ENCODE measurements around the gene AQP7. TPM values are rescaled to one million over a fixed set of nuclear protein-coding genes. Genes with fewer than 3 reads are reported as not detected.

Gene AQP7
- total and polyA plus RNA-seq, 4 donors: 4.8 to 22.3 (median 14.5) TPM

DNA sequence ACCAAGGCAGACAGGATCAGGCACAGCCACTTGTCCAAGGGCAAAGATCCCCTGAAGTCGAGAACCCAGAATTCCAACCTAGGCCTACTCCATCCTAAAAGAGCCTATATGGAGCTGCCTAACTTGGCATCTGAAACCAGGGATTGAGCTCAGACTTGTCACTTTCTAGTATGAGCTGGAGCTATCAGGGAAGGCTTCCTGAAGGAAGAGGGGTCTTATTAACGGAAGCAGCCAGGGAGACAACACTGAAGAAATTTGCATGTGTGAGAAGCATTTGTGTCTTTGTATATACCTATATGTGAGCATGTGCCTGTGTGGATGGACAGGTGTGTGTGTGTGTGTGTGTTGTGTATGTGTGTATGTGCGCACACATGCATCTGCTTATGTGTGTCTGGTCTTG, 4.7 kb upstream of the AQP7 start:
- Histone ChIP-seq H3K27ac (ENCODE audit: low read depth in 1 of 2, low read length in 2 of 2) (no peak overlapping the region), H3K9me3 (ENCODE audit: control insufficient read depth in 4 of 4, low read length in 3 of 4) (no peaks in the 10 kb centered on the region), H3K4me1 (ENCODE audit: control insufficient read depth in 4 of 4, insufficient read depth in 4 of 4, low read length in 3 of 4) (peaks cover 0 to 11% (median 6%) of the 10 kb centered on the region in 4 donors), H3K36me3 (ENCODE audit: control insufficient read depth in 4 of 4, insufficient read depth in 3 of 4, low read depth in 1 of 4, low read length in 3 of 4) (no peaks in the 10 kb centered on the region), H3K27me3 (ENCODE audit: control insufficient read depth in 4 of 4, insufficient read depth in 4 of 4, low read length in 3 of 4) (no peaks in the 10 kb centered on the region), H3K9ac (ENCODE audit: low read depth in 1 of 2, low read length in 2 of 2) (no peak overlapping the region), H3K4me3 (ENCODE audit: low read depth in 1 of 3, low read length in 3 of 3) (no peak overlapping the region)
- no peak for TF ChIP-seq FOXA2 (IDR thresholded peaks at IDR 0.05)
- no peak for TF ChIP-seq HNF4A (conservative IDR thresholded peaks at IDR 0.05)
- TF ChIP-seq HNF4G (IDR thresholded peaks at IDR 0.05): no peak
- no peak for TF ChIP-seq NR2F2 (IDR thresholded peaks at IDR 0.05)
- no peak for TF ChIP-seq EGR1 (IDR thresholded peaks at IDR 0.05; ENCODE audit: low read depth in 2 of 2)
- no peak for DNase-seq (ENCODE audit: low spot score)
- WGBS: 94% methylated on average over 3 of the region's 3 CpGs

DNA sequence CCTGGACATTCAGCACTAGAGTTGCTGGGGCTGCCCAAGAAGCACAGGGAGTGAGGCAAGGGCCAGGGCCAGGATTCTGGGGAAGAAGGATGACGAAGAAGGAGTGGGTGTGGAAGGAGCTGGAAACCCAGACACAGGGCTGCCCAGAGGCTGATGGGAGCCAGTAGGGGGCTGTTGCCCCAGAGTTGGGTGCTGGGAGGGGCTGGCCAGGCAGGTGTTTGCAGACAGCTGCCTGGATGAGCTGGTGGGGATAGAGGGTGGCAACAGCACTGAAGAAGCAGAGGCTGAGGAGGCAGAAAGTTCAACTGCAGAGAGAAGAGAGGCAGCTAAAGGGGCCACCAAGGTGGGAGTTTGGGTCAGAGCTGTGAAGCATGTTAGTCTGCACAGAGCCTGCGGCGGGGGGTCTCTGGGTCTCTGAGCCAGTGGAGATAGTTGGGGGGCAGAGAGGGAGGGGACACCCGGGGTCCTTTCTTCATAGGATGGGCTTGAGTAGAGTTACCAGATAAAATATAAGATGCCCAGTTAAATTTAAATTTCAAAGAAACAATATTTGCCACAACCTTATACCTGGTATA, 2.5 kb upstream of the AQP7 start:
- no peak for DNase-seq (ENCODE audit: low spot score)
- H3K4me1 ChIP-seq (ENCODE audit: control insufficient read depth in 4 of 4, insufficient read depth in 4 of 4, low read length in 3 of 4): peaks cover 0 to 13% (median 6%) of the 10 kb centered on the region in 4 donors
- WGBS: 91% methylated on average over 4 of the region's 4 CpGs
- H3K36me3 ChIP-seq (ENCODE audit: control insufficient read depth in 4 of 4, insufficient read depth in 3 of 4, low read depth in 1 of 4, low read length in 3 of 4): no peaks in the 10 kb centered on the region
- no peak overlapping the region for H3K4me3 ChIP-seq (ENCODE audit: low read depth in 1 of 3, low read length in 3 of 3)
- TF ChIP-seq, protein P1, sequence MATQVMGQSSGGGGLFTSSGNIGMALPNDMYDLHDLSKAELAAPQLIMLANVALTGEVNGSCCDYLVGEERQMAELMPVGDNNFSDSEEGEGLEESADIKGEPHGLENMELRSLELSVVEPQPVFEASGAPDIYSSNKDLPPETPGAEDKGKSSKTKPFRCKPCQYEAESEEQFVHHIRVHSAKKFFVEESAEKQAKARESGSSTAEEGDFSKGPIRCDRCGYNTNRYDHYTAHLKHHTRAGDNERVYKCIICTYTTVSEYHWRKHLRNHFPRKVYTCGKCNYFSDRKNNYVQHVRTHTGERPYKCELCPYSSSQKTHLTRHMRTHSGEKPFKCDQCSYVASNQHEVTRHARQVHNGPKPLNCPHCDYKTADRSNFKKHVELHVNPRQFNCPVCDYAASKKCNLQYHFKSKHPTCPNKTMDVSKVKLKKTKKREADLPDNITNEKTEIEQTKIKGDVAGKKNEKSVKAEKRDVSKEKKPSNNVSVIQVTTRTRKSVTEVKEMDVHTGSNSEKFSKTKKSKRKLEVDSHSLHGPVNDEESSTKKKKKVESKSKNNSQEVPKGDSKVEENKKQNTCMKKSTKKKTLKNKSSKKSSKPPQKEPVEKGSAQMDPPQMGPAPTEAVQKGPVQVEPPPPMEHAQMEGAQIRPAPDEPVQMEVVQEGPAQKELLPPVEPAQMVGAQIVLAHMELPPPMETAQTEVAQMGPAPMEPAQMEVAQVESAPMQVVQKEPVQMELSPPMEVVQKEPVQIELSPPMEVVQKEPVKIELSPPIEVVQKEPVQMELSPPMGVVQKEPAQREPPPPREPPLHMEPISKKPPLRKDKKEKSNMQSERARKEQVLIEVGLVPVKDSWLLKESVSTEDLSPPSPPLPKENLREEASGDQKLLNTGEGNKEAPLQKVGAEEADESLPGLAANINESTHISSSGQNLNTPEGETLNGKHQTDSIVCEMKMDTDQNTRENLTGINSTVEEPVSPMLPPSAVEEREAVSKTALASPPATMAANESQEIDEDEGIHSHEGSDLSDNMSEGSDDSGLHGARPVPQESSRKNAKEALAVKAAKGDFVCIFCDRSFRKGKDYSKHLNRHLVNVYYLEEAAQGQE (IDR thresholded peaks at IDR 0.05): no peak
- TF ChIP-seq NR2F2 (IDR thresholded peaks at IDR 0.05) (no peak), TAF1 (conservative IDR thresholded peaks at IDR 0.05) (no peak), HNF4A (conservative IDR thresholded peaks at IDR 0.05) (no peak), RXRA (IDR thresholded peaks at IDR 0.05) (no peak), FOXA1 (IDR thresholded peaks at IDR 0.05) (no peak), JUND (IDR thresholded peaks at IDR 0.05) (no peak)
- TF ChIP-seq, protein P2, sequence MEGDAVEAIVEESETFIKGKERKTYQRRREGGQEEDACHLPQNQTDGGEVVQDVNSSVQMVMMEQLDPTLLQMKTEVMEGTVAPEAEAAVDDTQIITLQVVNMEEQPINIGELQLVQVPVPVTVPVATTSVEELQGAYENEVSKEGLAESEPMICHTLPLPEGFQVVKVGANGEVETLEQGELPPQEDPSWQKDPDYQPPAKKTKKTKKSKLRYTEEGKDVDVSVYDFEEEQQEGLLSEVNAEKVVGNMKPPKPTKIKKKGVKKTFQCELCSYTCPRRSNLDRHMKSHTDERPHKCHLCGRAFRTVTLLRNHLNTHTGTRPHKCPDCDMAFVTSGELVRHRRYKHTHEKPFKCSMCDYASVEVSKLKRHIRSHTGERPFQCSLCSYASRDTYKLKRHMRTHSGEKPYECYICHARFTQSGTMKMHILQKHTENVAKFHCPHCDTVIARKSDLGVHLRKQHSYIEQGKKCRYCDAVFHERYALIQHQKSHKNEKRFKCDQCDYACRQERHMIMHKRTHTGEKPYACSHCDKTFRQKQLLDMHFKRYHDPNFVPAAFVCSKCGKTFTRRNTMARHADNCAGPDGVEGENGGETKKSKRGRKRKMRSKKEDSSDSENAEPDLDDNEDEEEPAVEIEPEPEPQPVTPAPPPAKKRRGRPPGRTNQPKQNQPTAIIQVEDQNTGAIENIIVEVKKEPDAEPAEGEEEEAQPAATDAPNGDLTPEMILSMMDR (IDR thresholded peaks at IDR 0.05; ENCODE audit: low read depth, low read length, missing input control): no peak
- TF ChIP-seq, protein P3, sequence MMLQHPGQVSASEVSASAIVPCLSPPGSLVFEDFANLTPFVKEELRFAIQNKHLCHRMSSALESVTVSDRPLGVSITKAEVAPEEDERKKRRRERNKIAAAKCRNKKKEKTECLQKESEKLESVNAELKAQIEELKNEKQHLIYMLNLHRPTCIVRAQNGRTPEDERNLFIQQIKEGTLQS (IDR thresholded peaks at IDR 0.05): no peak
- H3K27me3 ChIP-seq (ENCODE audit: control insufficient read depth in 4 of 4, insufficient read depth in 4 of 4, low read length in 3 of 4): no peaks in the 10 kb centered on the region
- no peak overlapping the region for H3K9ac ChIP-seq (ENCODE audit: low read depth in 1 of 2, low read length in 2 of 2)
- no peaks in the 10 kb centered on the region for H3K9me3 ChIP-seq (ENCODE audit: control insufficient read depth in 4 of 4, low read length in 3 of 4)
- H3K27ac ChIP-seq (ENCODE audit: low read depth in 1 of 2, low read length in 2 of 2): no peak overlapping the region

Measured in liver (tissue), 9 donors.